Measurements from ENCODE around the gene PTPRT.

DNA sequence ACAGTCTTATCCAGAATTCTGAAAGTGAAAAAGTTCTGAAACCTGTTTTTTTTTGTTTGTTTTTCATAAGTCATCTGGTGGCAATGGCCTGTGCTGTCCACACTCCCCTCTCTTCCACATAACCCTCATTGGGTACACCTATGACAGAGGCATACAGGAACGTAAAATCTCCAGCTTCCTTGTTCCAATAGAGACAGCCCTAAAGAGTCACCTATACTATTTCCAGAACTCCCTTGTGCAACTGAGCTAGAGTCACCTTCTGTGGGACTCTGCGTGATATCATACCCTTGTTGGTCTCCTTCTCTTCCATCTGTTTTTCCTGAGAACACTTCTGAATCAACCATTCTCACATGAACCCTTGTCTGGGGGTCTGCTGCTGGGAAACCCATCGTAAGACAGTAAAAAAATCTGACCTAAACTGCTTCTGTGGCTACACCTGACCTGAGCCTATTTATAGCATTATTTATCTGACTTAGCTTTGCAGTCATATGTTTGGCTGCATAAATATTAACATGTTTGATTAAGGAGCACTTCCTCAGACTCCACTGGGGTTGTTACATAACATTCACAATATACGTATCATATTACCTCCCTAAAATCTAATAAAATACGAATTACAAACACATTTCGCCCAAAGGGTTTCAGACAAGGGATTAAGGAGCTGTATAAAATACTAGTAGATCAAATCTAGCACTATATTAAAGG is 151.9 kb downstream of the PTPRT start:
- TF ChIP-seq ZNF3 (CRISPR knock-in tag; IDR thresholded peaks at IDR 0.05) (no peak), SIN3A (IDR thresholded peaks at IDR 0.05; ENCODE audit: borderline replicate concordance, low read depth, low read length) (no peak), TARDBP (CRISPR knock-in tag; IDR thresholded peaks at IDR 0.05) (no peak)
